ENCODE measurements around the gene PDE4DIP.
"Not testable (repeated sequence)": the region's sequence is repeated elsewhere in the genome, so short reads cannot be mapped to it uniquely, and the experiment has no call there.

The PDE4DIP gene

GRCh38 chr1:148829365-148829764 lies 14.9 kb upstream of the PDE4DIP start:
- not testable (repeated sequence) for H3K27ac ChIP-seq (ENCODE audit: low read depth, low read length, poor library complexity, severe bottlenecking); H3K27me3 ChIP-seq (ENCODE audit: insufficient read depth, low read length); H3K9ac ChIP-seq (ENCODE audit: low read length); H3K9me3 ChIP-seq (ENCODE audit: low read length); H3K9me2 ChIP-seq (ENCODE audit: low read depth, low read length); H3K4me3 ChIP-seq (ENCODE audit: low read depth, low read length, poor library complexity, severe bottlenecking); H3K36me3 ChIP-seq (ENCODE audit: insufficient read depth, low read length); H3K4me1 ChIP-seq (ENCODE audit: insufficient read depth, low read length, severe bottlenecking); H3F3A ChIP-seq (ENCODE audit: insufficient read depth, low read length); H4K20me1 ChIP-seq (ENCODE audit: insufficient read depth, low read length); H3K79me2 ChIP-seq (ENCODE audit: insufficient read depth, low read length); H3K4me2 ChIP-seq (ENCODE audit: low read length); H2AFZ ChIP-seq (ENCODE audit: low read length)

- H3K4me2 ChIP-seq (ENCODE audit: low read length); H3K4me3 ChIP-seq (ENCODE audit: low read depth, low read length, poor library complexity, severe bottlenecking); H2AFZ ChIP-seq (ENCODE audit: low read length); H3K9me3 ChIP-seq (ENCODE audit: low read length); H3K36me3 ChIP-seq (ENCODE audit: insufficient read depth, low read length); H3K9ac ChIP-seq (ENCODE audit: low read length); H4K20me1 ChIP-seq (ENCODE audit: insufficient read depth, low read length); H3K27me3 ChIP-seq (ENCODE audit: insufficient read depth, low read length); H3K27ac ChIP-seq (ENCODE audit: low read depth, low read length, poor library complexity, severe bottlenecking); H3K79me2 ChIP-seq (ENCODE audit: insufficient read depth, low read length); H3K4me1 ChIP-seq (ENCODE audit: insufficient read depth, low read length, severe bottlenecking); H3F3A ChIP-seq (ENCODE audit: insufficient read depth, low read length); H3K9me2 ChIP-seq (ENCODE audit: low read depth, low read length): not testable (repeated sequence)
Measured at GRCh38 chr1:148841262-148841661, 3.0 kb upstream of the PDE4DIP start.

- not testable (repeated sequence) for H3K27me3 ChIP-seq (ENCODE audit: insufficient read depth, low read length); H3K36me3 ChIP-seq (ENCODE audit: insufficient read depth, low read length); H2AFZ ChIP-seq (ENCODE audit: low read length); H3K9me3 ChIP-seq (ENCODE audit: low read length); H3K4me1 ChIP-seq (ENCODE audit: insufficient read depth, low read length, severe bottlenecking); H3F3A ChIP-seq (ENCODE audit: insufficient read depth, low read length); H3K79me2 ChIP-seq (ENCODE audit: insufficient read depth, low read length); H4K20me1 ChIP-seq (ENCODE audit: insufficient read depth, low read length); H3K4me3 ChIP-seq (ENCODE audit: low read depth, low read length, poor library complexity, severe bottlenecking); H3K4me2 ChIP-seq (ENCODE audit: low read length); H3K27ac ChIP-seq (ENCODE audit: low read depth, low read length, poor library complexity, severe bottlenecking); H3K9me2 ChIP-seq (ENCODE audit: low read depth, low read length); H3K9ac ChIP-seq (ENCODE audit: low read length)
Measured at GRCh38 chr1:148844651-148845050, 423 bp downstream of the PDE4DIP start.

GRCh38 chr1:148845068-148845467 lies 840 bp downstream of the PDE4DIP start:
- not testable (repeated sequence) for H3K36me3 ChIP-seq (ENCODE audit: insufficient read depth, low read length); H3K9ac ChIP-seq (ENCODE audit: low read length); H3K9me3 ChIP-seq (ENCODE audit: low read length); H2AFZ ChIP-seq (ENCODE audit: low read length); H3K27ac ChIP-seq (ENCODE audit: low read depth, low read length, poor library complexity, severe bottlenecking); H3K4me3 ChIP-seq (ENCODE audit: low read depth, low read length, poor library complexity, severe bottlenecking); H3K9me2 ChIP-seq (ENCODE audit: low read depth, low read length); H3K4me1 ChIP-seq (ENCODE audit: insufficient read depth, low read length, severe bottlenecking); H3K27me3 ChIP-seq (ENCODE audit: insufficient read depth, low read length); H3K4me2 ChIP-seq (ENCODE audit: low read length); H3F3A ChIP-seq (ENCODE audit: insufficient read depth, low read length); H3K79me2 ChIP-seq (ENCODE audit: insufficient read depth, low read length); H4K20me1 ChIP-seq (ENCODE audit: insufficient read depth, low read length)

GRCh38 chr1:148850347-148850746 lies 6.1 kb downstream of the PDE4DIP start:
- H3K9me2 ChIP-seq (ENCODE audit: low read depth, low read length); H3K9me3 ChIP-seq (ENCODE audit: low read length): not testable (repeated sequence)

GRCh38 chr1:148850840-148851239 lies 6.6 kb downstream of the PDE4DIP start:
- not testable (repeated sequence) for H3K27me3 ChIP-seq (ENCODE audit: insufficient read depth, low read length); H3K9me2 ChIP-seq (ENCODE audit: low read depth, low read length); H3K9ac ChIP-seq (ENCODE audit: low read length); H4K20me1 ChIP-seq (ENCODE audit: insufficient read depth, low read length); H3K4me3 ChIP-seq (ENCODE audit: low read depth, low read length, poor library complexity, severe bottlenecking); H3K9me3 ChIP-seq (ENCODE audit: low read length); H2AFZ ChIP-seq (ENCODE audit: low read length); H3K36me3 ChIP-seq (ENCODE audit: insufficient read depth, low read length); H3F3A ChIP-seq (ENCODE audit: insufficient read depth, low read length); H3K27ac ChIP-seq (ENCODE audit: low read depth, low read length, poor library complexity, severe bottlenecking); H3K4me2 ChIP-seq (ENCODE audit: low read length); H3K79me2 ChIP-seq (ENCODE audit: insufficient read depth, low read length); H3K4me1 ChIP-seq (ENCODE audit: insufficient read depth, low read length, severe bottlenecking)

More at GRCh38 chr1:148850347-148850746, 6.1 kb downstream of the PDE4DIP start:
- H3K9ac ChIP-seq (ENCODE audit: low read length); H4K20me1 ChIP-seq (ENCODE audit: insufficient read depth, low read length); H3K79me2 ChIP-seq (ENCODE audit: insufficient read depth, low read length); H3F3A ChIP-seq (ENCODE audit: insufficient read depth, low read length); H3K4me1 ChIP-seq (ENCODE audit: insufficient read depth, low read length, severe bottlenecking); H3K27ac ChIP-seq (ENCODE audit: low read depth, low read length, poor library complexity, severe bottlenecking); H3K4me2 ChIP-seq (ENCODE audit: low read length); H2AFZ ChIP-seq (ENCODE audit: low read length); H3K36me3 ChIP-seq (ENCODE audit: insufficient read depth, low read length); H3K27me3 ChIP-seq (ENCODE audit: insufficient read depth, low read length); H3K4me3 ChIP-seq (ENCODE audit: low read depth, low read length, poor library complexity, severe bottlenecking): not testable (repeated sequence)

- H3K9me2 ChIP-seq (ENCODE audit: low read depth, low read length); H3K79me2 ChIP-seq (ENCODE audit: insufficient read depth, low read length); H3K27me3 ChIP-seq (ENCODE audit: insufficient read depth, low read length); H3K36me3 ChIP-seq (ENCODE audit: insufficient read depth, low read length); H3K4me3 ChIP-seq (ENCODE audit: low read depth, low read length, poor library complexity, severe bottlenecking); H3F3A ChIP-seq (ENCODE audit: insufficient read depth, low read length); H4K20me1 ChIP-seq (ENCODE audit: insufficient read depth, low read length); H3K4me1 ChIP-seq (ENCODE audit: insufficient read depth, low read length, severe bottlenecking); H3K9me3 ChIP-seq (ENCODE audit: low read length); H3K9ac ChIP-seq (ENCODE audit: low read length); H3K4me2 ChIP-seq (ENCODE audit: low read length); H3K27ac ChIP-seq (ENCODE audit: low read depth, low read length, poor library complexity, severe bottlenecking); H2AFZ ChIP-seq (ENCODE audit: low read length): not testable (repeated sequence)
Measured at GRCh38 chr1:148851684-148852083, 7.5 kb downstream of the PDE4DIP start.

GRCh38 chr1:148853363-148853762 lies 9.1 kb downstream of the PDE4DIP start:
- not testable (repeated sequence) for H3K27ac ChIP-seq (ENCODE audit: low read depth, low read length, poor library complexity, severe bottlenecking); H3K4me1 ChIP-seq (ENCODE audit: insufficient read depth, low read length, severe bottlenecking); H4K20me1 ChIP-seq (ENCODE audit: insufficient read depth, low read length); H2AFZ ChIP-seq (ENCODE audit: low read length); H3K9ac ChIP-seq (ENCODE audit: low read length); H3F3A ChIP-seq (ENCODE audit: insufficient read depth, low read length); H3K4me2 ChIP-seq (ENCODE audit: low read length); H3K36me3 ChIP-seq (ENCODE audit: insufficient read depth, low read length); H3K27me3 ChIP-seq (ENCODE audit: insufficient read depth, low read length); H3K79me2 ChIP-seq (ENCODE audit: insufficient read depth, low read length); H3K9me3 ChIP-seq (ENCODE audit: low read length); H3K9me2 ChIP-seq (ENCODE audit: low read depth, low read length); H3K4me3 ChIP-seq (ENCODE audit: low read depth, low read length, poor library complexity, severe bottlenecking)

Measured in OCI-LY1 (cell line).